Heart right ventricle (tissue), 16 donors: ENCODE data around the gene MAST2. TPM values are rescaled to one million over a fixed set of nuclear protein-coding genes. Genes with fewer than 3 reads are reported as not detected.

ENCODE experiments used
- ATAC-seq, 8 donors: fragments of 200-7000 bp; cut with Tn5 transposase; one replicate each; pipeline ENCODE4 v1.9.1; 2020; ENCODE audit warnings: mild to moderate bottlenecking in 8 of 8, moderate library complexity in 8 of 8, moderate number of reproducible peaks in 1 of 8
- DNase-seq, 2 donors: peaks; one replicate each; pipeline ENCODE4 v3.0.0-alpha.2; 2020
- H3K27ac ChIP-seq, 10 donors: fragments of 200-600 bp; sonication (generic) in 2 of 10; one replicate each; pipeline versions ENCODE4 v1.5.0 to v1.8.0; 2020 to 2022; ENCODE audit warnings: mild to moderate bottlenecking in 3 of 10
- H3K27me3 ChIP-seq, 7 donors: fragments of 200-600 bp; one replicate each; pipeline ENCODE4 v1.8.0; 2021 to 2022; ENCODE audit warnings: mild to moderate bottlenecking in 2 of 7
- H3K36me3 ChIP-seq, 9 donors: fragments of 200-600 bp; sonication (generic) in 1 of 9; one replicate each; pipeline versions ENCODE4 v1.5.0 to v1.8.0; 2020 to 2022; ENCODE audit warnings: mild to moderate bottlenecking in 2 of 9
- H3K4me1 ChIP-seq, 9 donors: fragments of 200-600 bp; sonication (generic) in 1 of 9; one replicate each; pipeline versions ENCODE4 v1.5.0 to v1.8.0; 2020 to 2022; ENCODE audit warnings: mild to moderate bottlenecking in 4 of 9
- H3K4me3 ChIP-seq, 10 donors: fragments of 200-600 bp; sonication (generic) in 2 of 10; one replicate each; pipeline versions ENCODE4 v1.5.0 to v1.8.0; 2020 to 2022; ENCODE audit warnings: mild to moderate bottlenecking in 7 of 10, moderate library complexity in 2 of 10
- H3K9me3 ChIP-seq, 11 donors: fragments of 200-600 bp in 10 of 11; sonication (generic) in 2 of 11; one replicate each; pipeline versions ENCODE4 v1.5.0 to v1.8.0; 2013 to 2022; ENCODE audit warnings: mild to moderate bottlenecking in 2 of 11, control low read depth in 1 of 11, moderate library complexity in 1 of 11
- WGBS, 2 donors: extraction: QIAGEN DNeasy Blood & Tissue Kit; methylation state at CpG; one replicate each; pipeline ENCODE4 v1.1.7; 2013; ENCODE audit warnings: inconsistent platforms in 1 of 2; 5-methylcytosine and 5-hydroxymethylcytosine counted together
- intact Hi-C, 10 donors: fragments of 100-400 bp; cut with DNase I; formaldehyde crosslinking; loops; one replicate each; pipeline versions ENCODE4 v1.11.1 to v1.14.2; 2022
- polyA plus RNA-seq, 2 donors: library from polyadenylated mRNA; stranded (reverse); fragments of 200-250 nt; gene quantifications; one replicate each; pipeline ENCODE4 v1.2.3, GENCODE V29; 2013
- total RNA-seq, 10 donors: library from RNA; stranded (reverse); fragmentation: NEBNext Ultra II Directional in 3 of 10; extraction: Animal tissue kit (Norgen Biotek cat#: 25700) in 3 of 10; gene quantifications; one replicate each; pipeline versions ENCODE4 v1.2.1 to v1.2.4, GENCODE V29; 2021 to 2023
- TF ChIP-seq, protein P1 (sequence below), 9 donors: fragments of 200-600 bp; sonication (generic) in 2 of 9; IDR thresholded peaks; one replicate each; pipeline versions ENCODE4 v1.5.0 to v1.8.0; 2021 to 2022; ENCODE audit warnings: antibody characterized with exemption in 9 of 9, mild to moderate bottlenecking in 5 of 9, moderate library complexity in 1 of 9
- donor health status: Arrhythmogenic right ventricular cardiomyopathy.
- donor health status: ischemic (EF 13 %, LVEDD 7.1; RV severe dilation, severe dysfunction).
- donor health status: healthy with polysubstance abuse.
- donor health status: DM: no; HTN: yes; CAD: no.
- donor health status: DM: no; HTN: no; CAD: no.
- donor health status: ischemic (EF 25% LVEDD 6.9; RV normal size, moderate dysfunction).
- donor health status: ischemic (EF 25% LVEDD 5.7; RV mildly dilated, moderate dysfunction).
- donor health status: healthy.
- donor health status: DM: yes; HTN: yes; CAD: no.
- donor health status: Ischemic cardiomyopathy.
- donor health status: ischemic (EF 35%, LVEDD 5.7; RV mildly dilated, moderate dysfunction).
- donor health status: nonischemic (EF 11% LVEDD 7.7; RV severe dilation, severe dysfunction).
- donor health status: DM: yes; HTN: yes; CAD: no.
- donor health status: PGD.
- donor health status: ischemic (EF 29% LVEDD 5.4; RV normal size, mild dysfunction).
- donor health status: nonischemic (EF 23%, LVEDD 6.1; RV moderate dilation, normal function).

MAST2 gene
- total and polyA plus RNA-seq, 12 donors = 66.4 to 129 (median 83.2) TPM

DNA sequence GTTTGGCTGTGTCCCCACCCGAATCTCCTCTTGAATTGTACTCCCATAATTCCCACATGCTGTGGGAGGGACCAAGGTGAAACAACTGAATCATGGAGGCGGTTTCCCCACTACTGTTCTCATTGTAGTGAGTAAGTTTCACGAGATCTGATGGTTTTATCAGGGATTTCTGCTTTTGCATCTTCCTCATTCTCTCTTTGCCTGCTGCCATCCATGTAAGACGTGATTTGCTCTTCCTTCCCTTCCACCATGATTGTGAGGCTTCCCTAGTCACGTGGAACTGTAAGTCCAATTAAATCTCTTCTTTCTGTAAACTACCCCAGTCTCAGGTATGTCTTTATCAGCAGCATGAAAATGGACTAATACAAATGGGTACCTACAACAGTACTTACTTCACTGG lies 255.5 kb downstream of the MAST2 start:
- no peaks in the 10 kb centered on the region for H3K9me3 ChIP-seq
- 96% methylated on average over 5 of the region's 5 CpGs for WGBS, 2 donors
- ATAC-seq = no peak
- H3K4me1 ChIP-seq = peaks cover 0 to 16% (median 0%) of the 10 kb centered on the region in 9 donors
- DNase-seq = no peak
- no peak overlapping the region for H3K27ac ChIP-seq
- TF ChIP-seq, protein P1, sequence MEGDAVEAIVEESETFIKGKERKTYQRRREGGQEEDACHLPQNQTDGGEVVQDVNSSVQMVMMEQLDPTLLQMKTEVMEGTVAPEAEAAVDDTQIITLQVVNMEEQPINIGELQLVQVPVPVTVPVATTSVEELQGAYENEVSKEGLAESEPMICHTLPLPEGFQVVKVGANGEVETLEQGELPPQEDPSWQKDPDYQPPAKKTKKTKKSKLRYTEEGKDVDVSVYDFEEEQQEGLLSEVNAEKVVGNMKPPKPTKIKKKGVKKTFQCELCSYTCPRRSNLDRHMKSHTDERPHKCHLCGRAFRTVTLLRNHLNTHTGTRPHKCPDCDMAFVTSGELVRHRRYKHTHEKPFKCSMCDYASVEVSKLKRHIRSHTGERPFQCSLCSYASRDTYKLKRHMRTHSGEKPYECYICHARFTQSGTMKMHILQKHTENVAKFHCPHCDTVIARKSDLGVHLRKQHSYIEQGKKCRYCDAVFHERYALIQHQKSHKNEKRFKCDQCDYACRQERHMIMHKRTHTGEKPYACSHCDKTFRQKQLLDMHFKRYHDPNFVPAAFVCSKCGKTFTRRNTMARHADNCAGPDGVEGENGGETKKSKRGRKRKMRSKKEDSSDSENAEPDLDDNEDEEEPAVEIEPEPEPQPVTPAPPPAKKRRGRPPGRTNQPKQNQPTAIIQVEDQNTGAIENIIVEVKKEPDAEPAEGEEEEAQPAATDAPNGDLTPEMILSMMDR (IDR thresholded peaks at IDR 0.05) = no peak
- no peaks in the 10 kb centered on the region for H3K27me3 ChIP-seq
- peaks cover 0 to 97% (median 20%) of the 10 kb centered on the region in 9 donors for H3K36me3 ChIP-seq
- H3K4me3 ChIP-seq = no peak overlapping the region
- intact Hi-C loops = no loop called here

DNA sequence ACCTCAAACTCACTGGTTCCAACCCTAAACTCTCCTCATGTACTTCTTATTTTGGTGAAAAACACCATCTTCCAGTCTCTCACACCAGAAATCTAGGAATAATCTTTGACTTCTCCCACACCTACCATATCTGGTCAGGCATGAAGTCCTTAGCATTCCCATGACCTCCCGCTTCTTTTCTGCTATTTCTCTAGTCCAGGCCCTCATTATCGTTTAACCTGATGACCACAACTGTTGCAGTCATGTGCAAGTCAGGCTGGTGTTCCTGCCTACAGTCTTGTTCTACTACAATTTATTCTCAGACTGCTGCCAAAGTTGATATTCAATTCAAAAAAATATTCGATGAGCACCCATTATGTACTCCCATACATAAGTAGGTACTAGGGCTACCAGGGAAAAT lies 257.7 kb downstream of the MAST2 start:
- WGBS, 2 donors = 65 to 66% methylated on average over 3 of the region's 3 CpGs

DNA sequence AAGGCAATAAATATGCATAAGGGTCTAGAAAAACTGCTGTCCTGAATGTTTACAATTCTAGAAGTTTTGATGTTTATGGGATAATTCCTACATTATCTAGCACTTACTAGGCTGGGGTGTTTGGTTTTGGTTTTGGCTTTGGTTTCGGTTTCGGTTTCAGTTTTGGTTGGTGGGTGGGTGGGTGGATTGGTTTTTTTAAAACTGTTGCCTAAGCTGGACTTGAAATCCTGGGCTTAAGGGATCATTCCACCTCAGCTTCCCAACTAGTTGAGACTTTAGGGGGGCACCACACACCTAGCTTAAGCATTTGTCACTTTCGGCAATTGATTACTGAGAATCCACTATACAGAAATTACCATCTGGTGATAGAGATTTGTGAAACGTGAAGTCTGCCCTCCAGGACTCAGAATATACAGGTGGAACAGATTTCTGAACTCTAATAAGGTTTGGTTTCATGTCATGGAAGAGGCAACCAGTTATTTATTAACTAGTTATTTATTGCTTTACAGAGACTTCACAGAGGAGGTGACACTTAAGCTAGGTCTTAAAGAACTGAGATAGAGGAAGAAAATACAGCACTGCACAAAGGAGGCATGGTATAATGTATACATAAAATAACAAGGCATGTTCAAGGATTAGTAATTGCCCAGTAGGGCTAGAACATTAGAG lies 259.4 kb downstream of the MAST2 start:
- intact Hi-C loops = loop anchor here in 1 of 10 donors (10.0 kb wide), 1 partner anchor 52 kb away; no protein-coding TSS in a partner anchor
- ATAC-seq (peak in 2 of 8 donors; percentile 35 to 48), DNase-seq (peak in 1 of 2 donors; percentile 16)
- TF ChIP-seq, protein P1 (IDR thresholded peaks at IDR 0.05) = no peak
- peaks cover 0 to 32% (median 0%) of the 10 kb centered on the region in 9 donors for H3K4me1 ChIP-seq
- peaks cover 0 to 97% (median 16%) of the 10 kb centered on the region in 9 donors for H3K36me3 ChIP-seq
- no peaks in the 10 kb centered on the region for H3K9me3 ChIP-seq
- peak overlapping the region in 3 of 10 donors; percentile 29 to 57 (median 31) for H3K27ac ChIP-seq
- 82 to 86% methylated on average over 4 of the region's 4 CpGs for WGBS, 2 donors
- no peaks in the 10 kb centered on the region for H3K27me3 ChIP-seq
- no peak overlapping the region for H3K4me3 ChIP-seq

More for the DNA sequence above, 257.7 kb downstream of the MAST2 start:
- Histone ChIP-seq H3K36me3 (peaks cover 0 to 97% (median 16%) of the 10 kb centered on the region in 9 donors), H3K4me3 (no peak overlapping the region), H3K4me1 (peaks cover 0 to 32% (median 0%) of the 10 kb centered on the region in 9 donors), H3K9me3 (no peaks in the 10 kb centered on the region), H3K27me3 (no peaks in the 10 kb centered on the region), H3K27ac (no peak overlapping the region)
- intact Hi-C loops = loop anchor here in 1 of 10 donors (10.0 kb wide), 1 partner anchor 54 kb away; no protein-coding TSS in a partner anchor
- ATAC-seq (no peak), DNase-seq (no peak)
- TF ChIP-seq, protein P1 (IDR thresholded peaks at IDR 0.05) = no peak

DNA sequence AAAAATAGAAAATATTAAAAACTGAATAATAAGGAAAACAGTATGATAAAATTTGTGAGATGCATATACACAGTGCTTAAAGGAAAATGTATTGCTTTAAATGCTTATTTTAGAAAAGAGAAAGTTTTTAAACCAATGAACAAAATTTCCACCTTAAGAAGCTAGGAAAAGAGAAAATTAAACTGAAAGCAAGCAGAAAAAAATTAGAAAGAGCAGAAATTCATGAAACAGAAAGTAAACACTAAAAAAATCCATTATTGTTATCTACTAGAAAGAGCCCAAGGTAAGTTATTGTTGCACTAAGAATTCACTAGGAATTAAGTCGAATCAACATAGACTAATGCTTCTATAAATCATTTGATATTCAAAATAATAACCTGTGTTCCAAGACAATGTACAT lies 261.3 kb downstream of the MAST2 start:
- intact Hi-C loops = loop anchor here in 1 of 10 donors (10.0 kb wide), 1 partner anchor 50 kb away; no protein-coding TSS in a partner anchor
- TF ChIP-seq, protein P1 (IDR thresholded peaks at IDR 0.05) = no peak
- Histone ChIP-seq H3K9me3 (no peaks in the 10 kb centered on the region), H3K4me1 (peaks cover 0 to 40% (median 4%) of the 10 kb centered on the region in 9 donors), H3K4me3 (no peak overlapping the region), H3K36me3 (peaks cover 0 to 97% (median 16%) of the 10 kb centered on the region in 9 donors), H3K27ac (peak overlapping the region in 1 of 10 donors; percentile 41), H3K27me3 (no peaks in the 10 kb centered on the region)
- DNase-seq = no peak
- ATAC-seq = no peak
- 94 to 100% methylated on average over 1 of the region's 1 CpG for WGBS, 2 donors
